Keratinocyte (primary cell): ENCODE data around the gene GOLGA6L2. TPM values are rescaled to one million over a fixed set of nuclear protein-coding genes. Genes with fewer than 3 reads are reported as not detected.
"Not testable (repeated sequence)": the region's sequence is repeated elsewhere in the genome, so short reads cannot be mapped to it uniquely, and the experiment has no call there.

ENCODE experiments used
- DNase-seq: peaks from one replicate; pipeline ENCODE4 v3.0.0-alpha.2; 2011; ENCODE audit warnings: low read depth, missing footprints, low spot score
- FAIRE-seq: peaks from 2 replicates; lab custom pipeline; 2011; peaks lifted over from hg19 to GRCh38; lab: Jason Lieb, UNC
- H2AFZ ChIP-seq: 2 replicates; pipeline ENCODE4 v1.6.0; 2012; ENCODE audit warnings: low read length, control low read depth, inconsistent platforms; ENCODE audit not compliant: control insufficient read depth
- H3K27ac ChIP-seq: 2 replicates; pipeline ENCODE4 v1.5.1; 2011; ENCODE audit warnings: low read length; ENCODE audit not compliant: control insufficient read depth, insufficient read depth
- H3K27me3 ChIP-seq: 3 replicates; pipeline ENCODE4 v1.6.0; 2011; ENCODE audit warnings: low read length; ENCODE audit not compliant: control insufficient read depth, insufficient read depth; ENCODE audit errors: extremely low read depth
- H3K36me3 ChIP-seq, 2 experiments: 2 replicates in 1 of 2; 3 replicates in 1 of 2; pipeline ENCODE4 v1.5.1; 2011; ENCODE audit warnings: low read length in 2 of 2, mild to moderate bottlenecking in 1 of 2; ENCODE audit not compliant: control insufficient read depth in 2 of 2, insufficient read depth in 2 of 2; ENCODE audit errors: extremely low read depth in 1 of 2
- H3K4me1 ChIP-seq: 3 replicates; pipeline ENCODE4 v1.5.1; 2011; ENCODE audit warnings: low read length; ENCODE audit not compliant: control insufficient read depth, insufficient read depth; ENCODE audit errors: extremely low read depth
- H3K4me2 ChIP-seq: 3 replicates; pipeline ENCODE4 v1.6.0; 2011; ENCODE audit warnings: low read depth, low read length; ENCODE audit not compliant: control insufficient read depth, insufficient read depth; ENCODE audit errors: extremely low read depth
- H3K4me3 ChIP-seq, 3 experiments: fragments of 200-600 bp in 1 of 3; sonication (generic) in 1 of 3; 2 replicates in 2 of 3; 3 replicates in 1 of 3; pipeline ENCODE4 v1.5.1; 2011 to 2016; ENCODE audit warnings: low read length in 3 of 3, mild to moderate bottlenecking in 3 of 3, control low read depth in 2 of 3, inconsistent platforms in 1 of 3, low read depth in 1 of 3, mixed read lengths in 1 of 3, mixed run types in 1 of 3, moderate library complexity in 1 of 3; ENCODE audit not compliant: control insufficient read depth in 2 of 3, insufficient read depth in 2 of 3; ENCODE audit errors: extremely low read depth in 1 of 3
- H3K79me2 ChIP-seq: 2 replicates; pipeline ENCODE4 v1.6.0; 2012; ENCODE audit warnings: low read length; ENCODE audit not compliant: control insufficient read depth, insufficient read depth
- H3K9ac ChIP-seq: 3 replicates; pipeline ENCODE4 v1.6.0; 2011; ENCODE audit warnings: low read length; ENCODE audit not compliant: control insufficient read depth, insufficient read depth; ENCODE audit errors: extremely low read depth
- H3K9me1 ChIP-seq: 3 replicates; pipeline ENCODE4 v1.6.0; 2011; ENCODE audit warnings: low read length; ENCODE audit not compliant: control insufficient read depth, insufficient read depth; ENCODE audit errors: extremely low read depth
- H3K9me3 ChIP-seq: 2 replicates; pipeline ENCODE4 v1.5.1; 2012; ENCODE audit warnings: low read depth, low read length; ENCODE audit not compliant: control insufficient read depth
- H4K20me1 ChIP-seq: 3 replicates; pipeline ENCODE4 v1.6.0; 2011; ENCODE audit warnings: low read length; ENCODE audit not compliant: control insufficient read depth, insufficient read depth; ENCODE audit errors: extremely low read depth
- EZH2 ChIP-seq: IDR thresholded peaks from one replicate; pipeline ENCODE4 v1.6.1; 2012; ENCODE audit warnings: inconsistent platforms, mild to moderate bottlenecking, low read length, moderate library complexity
- dilution Hi-C: fragments of 300-500 bp; cut with MboI; formaldehyde crosslinking; loops from one replicate; pipeline ENCODE4 v1.7.0; 2020; ENCODE audit warnings: low sequenced_read_pairs; ENCODE audit not compliant: extremely low pct_ligation_motif_present
- polyA plus RNA-seq, 5 experiments: library from polyadenylated mRNA; depleted of rRNA in 3 of 5; stranded (reverse) in 3 of 5; stranded (forward) in 1 of 5; unstranded in 1 of 5; fragments of >200 nt; gene quantifications; 1 replicate in 1 of 5; 2 replicates in 3 of 5; 3 replicates in 1 of 5; pipeline versions ENCODE4 v1.2.1 to v1.2.3, GENCODE V29; 2011 to 2012; ENCODE audit warnings: missing spikeins in 2 of 5, low read depth in 1 of 5, low replicate concordance in 1 of 5
- TF ChIP-seq, protein P1 (sequence below), 3 experiments: IDR thresholded peaks in 1 of 3; conservative IDR thresholded peaks in 1 of 3; optimal IDR thresholded peaks in 1 of 3; 2 replicates in 2 of 3; 3 replicates in 1 of 3; pipeline versions ENCODE3 to v1.5.1; 2011; ENCODE audit warnings: low read length in 3 of 3, mild to moderate bottlenecking in 3 of 3, moderate library complexity in 2 of 3, control low read depth in 1 of 3, inconsistent platforms in 1 of 3; ENCODE audit not compliant: insufficient read depth in 2 of 3; ENCODE audit errors: extremely low read depth in 1 of 3

The GOLGA6L2 gene
- polyA plus RNA-seq, 1 donor (not counting 4 experiments of a cell fraction or from before 2014, with no cell fraction given) = not detected

DNA sequence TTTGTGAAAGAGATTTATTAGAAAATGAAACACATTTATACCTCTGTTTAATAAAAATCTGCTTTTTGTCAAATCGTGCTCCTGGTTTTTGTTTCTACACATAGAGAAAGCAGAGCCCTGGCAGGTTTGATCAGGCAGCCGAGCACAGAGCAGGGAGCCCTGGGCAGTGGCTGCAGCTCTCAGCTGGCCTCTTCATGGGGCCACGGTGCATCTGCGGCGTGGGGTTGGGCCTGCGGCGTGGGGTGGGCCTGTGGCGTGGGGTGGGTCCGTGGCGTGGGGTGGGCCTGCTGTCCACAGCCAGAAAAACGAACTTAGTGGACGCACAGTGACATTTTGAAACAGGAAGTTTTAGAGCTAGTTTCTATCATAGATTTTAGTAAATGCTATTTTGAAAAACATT lies 10.6 kb downstream of the GOLGA6L2 start:
- Histone ChIP-seq H3K4me1 (no peaks in the 10 kb centered on the region), H3K27me3 (no peaks in the 10 kb centered on the region), H2AFZ (no peak overlapping the region), H3K36me3 (no peaks in the 10 kb centered on the region), H3K9me1 (no peaks in the 10 kb centered on the region), H3K9me3 (peaks cover 4% of the 10 kb centered on the region), H3K4me2 (no peak overlapping the region), H3K79me2 (no peaks in the 10 kb centered on the region), H3K9ac (no peak overlapping the region), H4K20me1 (no peaks in the 10 kb centered on the region), H3K4me3 (no peak overlapping the region), H3K27ac (no peak overlapping the region)
- FAIRE-seq (no peak), DNase-seq (no peak)
- TF ChIP-seq, protein P1, sequence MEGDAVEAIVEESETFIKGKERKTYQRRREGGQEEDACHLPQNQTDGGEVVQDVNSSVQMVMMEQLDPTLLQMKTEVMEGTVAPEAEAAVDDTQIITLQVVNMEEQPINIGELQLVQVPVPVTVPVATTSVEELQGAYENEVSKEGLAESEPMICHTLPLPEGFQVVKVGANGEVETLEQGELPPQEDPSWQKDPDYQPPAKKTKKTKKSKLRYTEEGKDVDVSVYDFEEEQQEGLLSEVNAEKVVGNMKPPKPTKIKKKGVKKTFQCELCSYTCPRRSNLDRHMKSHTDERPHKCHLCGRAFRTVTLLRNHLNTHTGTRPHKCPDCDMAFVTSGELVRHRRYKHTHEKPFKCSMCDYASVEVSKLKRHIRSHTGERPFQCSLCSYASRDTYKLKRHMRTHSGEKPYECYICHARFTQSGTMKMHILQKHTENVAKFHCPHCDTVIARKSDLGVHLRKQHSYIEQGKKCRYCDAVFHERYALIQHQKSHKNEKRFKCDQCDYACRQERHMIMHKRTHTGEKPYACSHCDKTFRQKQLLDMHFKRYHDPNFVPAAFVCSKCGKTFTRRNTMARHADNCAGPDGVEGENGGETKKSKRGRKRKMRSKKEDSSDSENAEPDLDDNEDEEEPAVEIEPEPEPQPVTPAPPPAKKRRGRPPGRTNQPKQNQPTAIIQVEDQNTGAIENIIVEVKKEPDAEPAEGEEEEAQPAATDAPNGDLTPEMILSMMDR (optimal IDR thresholded peaks at IDR 0.05 in 1 of 3, IDR thresholded peaks at IDR 0.05 in 1 of 3, conservative IDR thresholded peaks at IDR 0.05 in 1 of 3; ENCODE audit: extremely low read depth in 1 of 3, insufficient read depth in 2 of 3, low read length in 3 of 3) = no peak
- TF ChIP-seq EZH2 = no peak
- dilution Hi-C loops = no loop called here

DNA sequence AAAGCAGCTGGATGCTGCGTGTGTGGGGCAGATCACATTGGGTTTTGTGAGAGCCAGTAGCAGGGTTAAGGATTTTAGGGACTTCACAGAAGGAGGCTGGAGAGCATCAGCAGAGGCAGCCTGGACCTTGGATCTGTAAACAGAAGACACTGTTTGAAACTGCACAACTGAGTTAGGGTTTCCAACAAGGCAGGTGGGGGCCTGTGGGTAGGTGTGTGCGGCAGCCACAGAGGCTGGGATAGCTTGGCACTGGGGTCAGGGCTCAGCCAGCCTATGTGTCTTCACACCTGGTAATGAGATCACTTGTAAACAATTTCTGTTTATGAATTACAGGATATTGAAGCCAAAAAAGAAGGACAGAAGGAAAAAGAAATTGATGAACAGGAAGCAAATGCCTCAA lies 12.3 kb downstream of the GOLGA6L2 start:
- H3K36me3 ChIP-seq, H3K4me1 ChIP-seq, H3K9me1 ChIP-seq, DNase-seq, H3K9me3 ChIP-seq, H3K27ac ChIP-seq, H3K9ac ChIP-seq, H3K79me2 ChIP-seq, H4K20me1 ChIP-seq, H3K4me2 ChIP-seq, H3K27me3 ChIP-seq, H3K4me3 ChIP-seq, FAIRE-seq, dilution Hi-C loops, H2AFZ ChIP-seq: not testable (repeated sequence)

DNA sequence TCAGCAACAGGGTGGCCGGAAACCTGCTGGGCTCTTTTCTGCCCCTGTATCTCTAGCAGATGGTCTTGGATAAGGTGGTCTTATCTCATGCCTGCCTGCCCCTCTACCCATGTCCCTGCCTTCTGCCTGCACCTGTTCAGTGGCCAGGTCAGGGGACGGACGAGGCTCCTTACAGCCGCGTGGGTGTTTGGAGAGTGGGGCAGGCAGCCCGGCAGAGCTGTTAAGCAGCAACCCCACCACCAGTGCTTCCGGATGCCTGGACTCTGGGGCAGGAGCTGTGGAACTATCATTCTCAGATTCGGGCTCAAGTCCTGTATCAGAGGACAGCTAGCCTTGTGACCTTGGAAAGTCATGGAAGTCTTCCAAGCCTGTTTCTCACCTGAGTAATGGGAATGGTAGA lies 21.7 kb downstream of the GOLGA6L2 start:
- H3K9me3 ChIP-seq, H4K20me1 ChIP-seq, DNase-seq, H3K79me2 ChIP-seq, H3K9ac ChIP-seq, H3K36me3 ChIP-seq, H3K4me3 ChIP-seq, FAIRE-seq, H3K27me3 ChIP-seq, H3K4me2 ChIP-seq, H3K4me1 ChIP-seq, H2AFZ ChIP-seq, dilution Hi-C loops, H3K9me1 ChIP-seq, H3K27ac ChIP-seq: not testable (repeated sequence)
